HCT116 (cell line): ENCODE data around the gene UBTD2. TPM values are rescaled to one million over a fixed set of nuclear protein-coding genes. Genes with fewer than 3 reads are reported as not detected.

ENCODE experiments used
- ATAC-seq: fragments of 200-7000 bp; cut with Tn5 transposase; 2 replicates; pipeline ENCODE4 v1.9.1; 2020; ENCODE audit warnings: mild to moderate bottlenecking, moderate library complexity
- BruUV-seq: library from RNA; stranded (reverse); fragments of 400-500 nt; replicated peaks from 2 replicates; lab custom pipeline; 2021; lab: Mats Ljungman, UMichigan
- CTCF ChIA-PET: fragments of 300-600 bp; sonication (Branson Sonifier 250); formaldehyde crosslinking; loops from one replicate; lab custom pipeline; 2021; ENCODE audit warnings: antibody characterized with exemption; lab: Charles Lee
- POLR2A ChIA-PET: fragments of 300-600, 350-600 bp; sonication (Branson Sonifier 250); formaldehyde crosslinking; loops from one replicate; lab custom pipeline; 2021; ENCODE audit warnings: antibody characterized with exemption; lab: Charles Lee
- RAD21 ChIA-PET, 2 experiments: fragments of 300-600 bp; sonication (Branson Sonifier 250); formaldehyde crosslinking; loops; one replicate each; lab custom pipeline; 2023; ENCODE audit warnings: low total read pairs in 2 of 2; ENCODE audit not compliant: uncharacterized antibody in 2 of 2, unreplicated experiment in 2 of 2, low non-redundant PET in 1 of 2; lab: Charles Lee
- DNase-seq: peaks from one replicate; pipeline ENCODE4 v3.0.0-alpha.2; 2010; ENCODE audit warnings: low read depth, low spot score
- H2AFZ ChIP-seq: fragments of 200-600 bp; shearing (Covaris generic), sonication (generic); 2 replicates; pipeline ENCODE4 v1.6.1; 2017; ENCODE audit warnings: low read depth, mixed run types, mixed read lengths, antibody characterized with exemption, low read length; ENCODE audit not compliant: poor library complexity, severe bottlenecking
- H3K27ac ChIP-seq: 2 replicates; pipeline ENCODE4 v1.5.1; 2012; ENCODE audit warnings: low read depth, low read length
- H3K27me3 ChIP-seq: fragments of 200-600 bp; sonication (generic); 2 replicates; pipeline ENCODE4 v1.6.1; 2016; ENCODE audit warnings: mixed run types, low read length, mixed read lengths; ENCODE audit not compliant: insufficient read depth
- H3K36me3 ChIP-seq, 2 experiments: fragments of 200-500 bp in 1 of 2; fragments of 200-600 bp in 1 of 2; sonication (Bioruptor generic) in 1 of 2; sonication (generic) in 1 of 2; 2 replicates each; pipeline versions ENCODE4 v1.5.1 to v1.6.1; 2014 to 2016; ENCODE audit warnings: low read length in 2 of 2, inconsistent platforms in 1 of 2, mixed read lengths in 1 of 2, mixed run types in 1 of 2; ENCODE audit not compliant: insufficient read depth in 2 of 2, control insufficient read depth in 1 of 2
- H3K4me1 ChIP-seq, 2 experiments: fragments of 200-600 bp in 1 of 2; sonication (generic) in 1 of 2; 2 replicates each; pipeline versions ENCODE4 v1.5.1 to v1.6.1; 2012 to 2017; ENCODE audit warnings: low read length in 2 of 2, inconsistent platforms in 1 of 2, mild to moderate bottlenecking in 1 of 2, mixed read lengths in 1 of 2, mixed run types in 1 of 2, moderate library complexity in 1 of 2; ENCODE audit not compliant: insufficient read depth in 2 of 2, control insufficient read depth in 1 of 2
- H3K4me2 ChIP-seq: fragments of 200-600 bp; sonication (generic); 2 replicates; pipeline ENCODE4 v1.6.1; 2017; ENCODE audit warnings: mixed run types, low read length, mixed read lengths
- H3K4me3 ChIP-seq, 2 experiments: fragments of 200-600 bp in 1 of 2; sonication (generic) in 1 of 2; replicated peaks in 1 of 2; 2 replicates each; pipeline ENCODE4 v1.5.1; 2011 to 2016; ENCODE audit warnings: low read length in 2 of 2, control low read depth in 1 of 2, low read depth in 1 of 2, mild to moderate bottlenecking in 1 of 2, mixed read lengths in 1 of 2, mixed run types in 1 of 2
- H3K79me2 ChIP-seq: fragments of 200-600 bp; sonication (generic); 2 replicates; pipeline ENCODE4 v1.6.1; 2017; ENCODE audit warnings: mild to moderate bottlenecking, mixed run types, low read length, moderate library complexity, mixed read lengths; ENCODE audit not compliant: insufficient read depth
- H3K9ac ChIP-seq: fragments of 200-600 bp; sonication (generic); 2 replicates; pipeline ENCODE4 v1.6.1; 2016; ENCODE audit warnings: low read length, mixed read lengths
- H3K9me2 ChIP-seq: fragments of 200-600 bp; sonication (generic), shearing (Covaris generic); 2 replicates; pipeline ENCODE4 v1.6.1; 2017; ENCODE audit warnings: mixed run types, mild to moderate bottlenecking, moderate library complexity; ENCODE audit not compliant: insufficient read depth
- H3K9me3 ChIP-seq, 2 experiments: fragments of 200-500 bp in 1 of 2; fragments of 200-600 bp in 1 of 2; sonication (Bioruptor generic) in 1 of 2; sonication (generic) in 1 of 2; 2 replicates each; pipeline ENCODE4 v1.6.1; 2014 to 2017; ENCODE audit warnings: low read length in 2 of 2, mixed read lengths in 2 of 2, inconsistent platforms in 1 of 2, low read depth in 1 of 2, mild to moderate bottlenecking in 1 of 2, mixed run types in 1 of 2, moderate library complexity in 1 of 2; ENCODE audit not compliant: control insufficient read depth in 1 of 2, insufficient read depth in 1 of 2
- H4K20me1 ChIP-seq: fragments of 200-600 bp; sonication (generic), shearing (Covaris generic); 2 replicates; pipeline ENCODE4 v1.6.1; 2017; ENCODE audit warnings: mixed run types, mild to moderate bottlenecking, moderate library complexity; ENCODE audit not compliant: insufficient read depth
- CBX3 ChIP-seq: IDR thresholded peaks from 2 replicates; pipeline ENCODE4 v1.6.1; 2012; ENCODE audit warnings: low read depth
- EZH2 ChIP-seq: fragments of 200-600 bp; sonication (generic); IDR thresholded peaks from 2 replicates; pipeline ENCODE4 v1.6.1; 2017; ENCODE audit warnings: antibody characterized with exemption, mixed run types
- EZH2phosphoT487 ChIP-seq: fragments of 200-600 bp; IDR thresholded peaks from 2 replicates; pipeline ENCODE4 v1.6.1; 2018; ENCODE audit warnings: antibody characterized with exemption, borderline replicate concordance
- FOSL1 ChIP-seq: IDR thresholded peaks from 2 replicates; pipeline ENCODE4 v1.6.1; 2012; ENCODE audit warnings: low read depth
- JUND ChIP-seq: IDR thresholded peaks from 2 replicates; pipeline ENCODE4 v1.6.1; 2012
- POLR2A ChIP-seq: IDR thresholded peaks from 2 replicates; pipeline ENCODE4 v1.7.0; 2011; ENCODE audit warnings: borderline replicate concordance; ENCODE audit not compliant: insufficient read depth, insufficient read length; ENCODE audit errors: extremely low read depth
- POLR2AphosphoS5 ChIP-seq: IDR thresholded peaks from 2 replicates; pipeline ENCODE4 v1.6.1; 2011; ENCODE audit warnings: mild to moderate bottlenecking, low read depth, low read length, moderate library complexity
- REST ChIP-seq: IDR thresholded peaks from 2 replicates; pipeline ENCODE4 v1.6.1; 2012; ENCODE audit warnings: low read depth
- YY1 ChIP-seq: IDR thresholded peaks from 2 replicates; pipeline ENCODE4 v1.6.1; 2011; ENCODE audit warnings: low read length, low read depth, moderate library complexity, mild to moderate bottlenecking; ENCODE audit not compliant: insufficient replicate concordance; ENCODE audit errors: extremely low read depth
- ZFX ChIP-seq: fragments of 450-650 bp; IDR thresholded peaks from 2 replicates; pipeline ENCODE4 v1.6.1; 2017
- intact Hi-C: fragments of 100-400 bp; cut with micrococcal nuclease; formaldehyde crosslinking; loops from 2 replicates; pipeline ENCODE4 v1.10.0; 2022
- total RNA-seq: library from RNA; stranded (reverse); gene quantifications from one replicate; pipeline ENCODE4 v1.2.1, GENCODE V29; 2021; ENCODE audit not compliant: unreplicated experiment
- TF ChIP-seq, protein P1 (sequence below), 3 experiments: fragments of 200-600 bp in 1 of 3; sonication (generic) in 1 of 3; IDR thresholded peaks in 2 of 3; conservative IDR thresholded peaks in 1 of 3; 2 replicates each; pipeline ENCODE4 v1.5.1; 2012 to 2017; ENCODE audit warnings: low read depth in 2 of 3, low read length in 2 of 3, antibody characterized with exemption in 1 of 3, borderline replicate concordance in 1 of 3, control low read depth in 1 of 3, mild to moderate bottlenecking in 1 of 3, mixed read lengths in 1 of 3, mixed run types in 1 of 3, moderate library complexity in 1 of 3; ENCODE audit not compliant: insufficient read depth in 1 of 3
- TF ChIP-seq, protein P2 (sequence below): IDR thresholded peaks from 2 replicates; pipeline ENCODE4 v1.6.1; 2012

UBTD2 gene
- total RNA-seq, 1 experiment from 2014 or later, result 15.9 TPM

DNA sequence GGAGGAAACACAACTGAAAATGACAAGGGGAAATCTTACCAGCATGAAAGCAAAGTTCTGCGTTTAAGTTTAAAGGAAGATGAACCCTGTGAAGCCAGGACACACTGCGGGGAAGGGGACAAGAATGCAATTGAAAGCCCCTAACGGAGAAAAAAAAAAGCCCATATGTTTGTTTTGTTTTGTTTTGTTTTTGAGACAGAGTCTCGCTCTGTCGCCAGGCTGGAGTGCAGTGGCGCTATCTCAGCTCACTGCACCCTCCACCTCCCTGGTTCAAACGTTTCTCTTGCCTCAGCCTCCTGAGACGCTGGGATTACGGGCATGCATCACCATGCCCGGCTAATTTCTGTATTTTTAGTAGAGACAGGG is 98.5 kb downstream of the UBTD2 start:
- DNase-seq (no peak), ATAC-seq (no peak)
- H3K4me3 ChIP-seq, result no peak overlapping the region
- no peak overlapping the region for H2AFZ ChIP-seq
- BruUV-seq, result no TSS peak
- intact Hi-C loops, result loop anchor here (10.0 kb wide), 1 partner anchor 270 kb away; the partner anchor contains the start of gene SH3PXD2B
- H3K4me2 ChIP-seq, result no peak overlapping the region
- no peaks in the 10 kb centered on the region for H4K20me1 ChIP-seq
- H3K9me2 ChIP-seq, result no peaks in the 10 kb centered on the region
- no peak overlapping the region for H3K9ac ChIP-seq
- no peak overlapping the region for H3K27ac ChIP-seq
- RAD21 ChIA-PET, result no interaction called here
- no peaks in the 10 kb centered on the region for H3K27me3 ChIP-seq
- CTCF ChIA-PET, result no interaction called here
- TF ChIP-seq POLR2A (no peak), JUND (no peak), REST (no peak), ZFX (no peak), YY1 (no peak), FOSL1 (no peak), EZH2 (no peak), EZH2phosphoT487 (no peak), POLR2AphosphoS5 (no peak), CBX3 (no peak)
- TF ChIP-seq, protein P1, sequence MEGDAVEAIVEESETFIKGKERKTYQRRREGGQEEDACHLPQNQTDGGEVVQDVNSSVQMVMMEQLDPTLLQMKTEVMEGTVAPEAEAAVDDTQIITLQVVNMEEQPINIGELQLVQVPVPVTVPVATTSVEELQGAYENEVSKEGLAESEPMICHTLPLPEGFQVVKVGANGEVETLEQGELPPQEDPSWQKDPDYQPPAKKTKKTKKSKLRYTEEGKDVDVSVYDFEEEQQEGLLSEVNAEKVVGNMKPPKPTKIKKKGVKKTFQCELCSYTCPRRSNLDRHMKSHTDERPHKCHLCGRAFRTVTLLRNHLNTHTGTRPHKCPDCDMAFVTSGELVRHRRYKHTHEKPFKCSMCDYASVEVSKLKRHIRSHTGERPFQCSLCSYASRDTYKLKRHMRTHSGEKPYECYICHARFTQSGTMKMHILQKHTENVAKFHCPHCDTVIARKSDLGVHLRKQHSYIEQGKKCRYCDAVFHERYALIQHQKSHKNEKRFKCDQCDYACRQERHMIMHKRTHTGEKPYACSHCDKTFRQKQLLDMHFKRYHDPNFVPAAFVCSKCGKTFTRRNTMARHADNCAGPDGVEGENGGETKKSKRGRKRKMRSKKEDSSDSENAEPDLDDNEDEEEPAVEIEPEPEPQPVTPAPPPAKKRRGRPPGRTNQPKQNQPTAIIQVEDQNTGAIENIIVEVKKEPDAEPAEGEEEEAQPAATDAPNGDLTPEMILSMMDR (IDR thresholded peaks at IDR 0.05 in 2 of 3, conservative IDR thresholded peaks at IDR 0.05 in 1 of 3; ENCODE audit: borderline replicate concordance in 1 of 3, insufficient read depth in 1 of 3, low read depth in 2 of 3, low read length in 2 of 3), result no peak
- TF ChIP-seq, protein P2, sequence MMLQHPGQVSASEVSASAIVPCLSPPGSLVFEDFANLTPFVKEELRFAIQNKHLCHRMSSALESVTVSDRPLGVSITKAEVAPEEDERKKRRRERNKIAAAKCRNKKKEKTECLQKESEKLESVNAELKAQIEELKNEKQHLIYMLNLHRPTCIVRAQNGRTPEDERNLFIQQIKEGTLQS, result no peak
- POLR2A ChIA-PET, result no interaction called here
- H3K4me1 ChIP-seq, result peaks cover 10 to 28% of the 10 kb centered on the region in 2 experiments
- H3K9me3 ChIP-seq, result no peaks in the 10 kb centered on the region
- H3K79me2 ChIP-seq, result peaks cover 20% of the 10 kb centered on the region
- H3K36me3 ChIP-seq, result 0 out of 4 replicates have a peak, but pooled peaks cover 0 to 6% of the 10 kb centered on the region in 2 experiments
